MM.1S (cell line): ENCODE measurements around the gene EMID1.

Experiments
- DNase-seq: peaks from one replicate; pipeline ENCODE4 v3.0.0-alpha.2; 2015
- H2AFZ ChIP-seq: fragments of 300-600 bp; sonication (generic); 2 replicates; pipeline ENCODE4 v1.6.0; 2016; ENCODE audit warnings: antibody characterized with exemption, low read length
- H3F3A ChIP-seq: fragments of 300-600 bp; sonication (generic); 2 replicates; pipeline ENCODE4 v1.6.1; 2016; ENCODE audit warnings: mild to moderate bottlenecking, antibody characterized with exemption, low read length, moderate library complexity, mixed read lengths; ENCODE audit not compliant: insufficient read depth
- H3K27ac ChIP-seq: fragments of 300-600 bp; sonication (generic); 2 replicates; pipeline ENCODE4 v1.5.1; 2016; ENCODE audit warnings: mild to moderate bottlenecking, low read length
- H3K27me3 ChIP-seq: fragments of 300-600 bp; sonication (generic); replicated peaks from 2 replicates; pipeline ENCODE4 v1.6.0; 2016; ENCODE audit warnings: low read length; ENCODE audit not compliant: insufficient read depth
- H3K36me3 ChIP-seq: fragments of 300-600 bp; sonication (generic); replicated peaks from 2 replicates; pipeline ENCODE4 v1.6.1; 2016; ENCODE audit warnings: mild to moderate bottlenecking, low read length, mixed read lengths; ENCODE audit not compliant: insufficient read depth
- H3K4me1 ChIP-seq: fragments of 300-600 bp; sonication (generic); 2 replicates; pipeline ENCODE4 v1.6.1; 2016; ENCODE audit warnings: low read length, mixed read lengths
- H3K4me2 ChIP-seq: fragments of 300-600 bp; sonication (generic); 2 replicates; pipeline ENCODE4 v1.6.0; 2016; ENCODE audit warnings: low read depth, low read length
- H3K4me3 ChIP-seq: fragments of 300-600 bp; sonication (generic); 2 replicates; pipeline ENCODE4 v1.5.1; 2016; ENCODE audit warnings: low read length, mixed read lengths
- H3K79me2 ChIP-seq: fragments of 300-600 bp; sonication (generic); 2 replicates; pipeline ENCODE4 v1.6.1; 2016; ENCODE audit warnings: mixed run types, low read length, mixed read lengths
- H3K9ac ChIP-seq: fragments of 300-600 bp; sonication (generic); 2 replicates; pipeline ENCODE4 v1.6.1; 2016; ENCODE audit warnings: low read length, mixed read lengths
- H3K9me2 ChIP-seq: fragments of 300-600 bp; sonication (generic); replicated peaks from 2 replicates; pipeline ENCODE4 v1.6.1; 2016; ENCODE audit warnings: mild to moderate bottlenecking, low read length, mixed read lengths; ENCODE audit not compliant: insufficient read depth
- H3K9me3 ChIP-seq: fragments of 300-600 bp; sonication (generic); replicated peaks from 2 replicates; pipeline ENCODE4 v1.6.1; 2016; ENCODE audit warnings: mild to moderate bottlenecking, low read length, mixed read lengths; ENCODE audit not compliant: insufficient read depth
- H4K20me1 ChIP-seq: fragments of 300-600 bp; sonication (generic); 2 replicates; pipeline ENCODE4 v1.6.1; 2016; ENCODE audit warnings: mild to moderate bottlenecking, low read length, moderate library complexity, mixed read lengths; ENCODE audit not compliant: insufficient read depth
- EZH2 ChIP-seq: fragments of 300-600 bp; sonication (generic); optimal IDR thresholded peaks from 2 replicates; pipeline ENCODE3; 2017; ENCODE audit warnings: low read depth, mild to moderate bottlenecking, antibody characterized with exemption, low read length, mixed read lengths
- EZH2phosphoT487 ChIP-seq: fragments of 300-600 bp; sonication (generic); IDR thresholded peaks from 2 replicates; pipeline ENCODE4 v1.6.1; 2018; ENCODE audit warnings: antibody characterized with exemption, low read length
- TF ChIP-seq, protein P1 (sequence below): fragments of 300-600 bp; sonication (generic); IDR thresholded peaks from 2 replicates; pipeline ENCODE4 v1.5.1; 2016; ENCODE audit warnings: antibody characterized with exemption, low read length, mixed read lengths

Gene EMID1

DNA sequence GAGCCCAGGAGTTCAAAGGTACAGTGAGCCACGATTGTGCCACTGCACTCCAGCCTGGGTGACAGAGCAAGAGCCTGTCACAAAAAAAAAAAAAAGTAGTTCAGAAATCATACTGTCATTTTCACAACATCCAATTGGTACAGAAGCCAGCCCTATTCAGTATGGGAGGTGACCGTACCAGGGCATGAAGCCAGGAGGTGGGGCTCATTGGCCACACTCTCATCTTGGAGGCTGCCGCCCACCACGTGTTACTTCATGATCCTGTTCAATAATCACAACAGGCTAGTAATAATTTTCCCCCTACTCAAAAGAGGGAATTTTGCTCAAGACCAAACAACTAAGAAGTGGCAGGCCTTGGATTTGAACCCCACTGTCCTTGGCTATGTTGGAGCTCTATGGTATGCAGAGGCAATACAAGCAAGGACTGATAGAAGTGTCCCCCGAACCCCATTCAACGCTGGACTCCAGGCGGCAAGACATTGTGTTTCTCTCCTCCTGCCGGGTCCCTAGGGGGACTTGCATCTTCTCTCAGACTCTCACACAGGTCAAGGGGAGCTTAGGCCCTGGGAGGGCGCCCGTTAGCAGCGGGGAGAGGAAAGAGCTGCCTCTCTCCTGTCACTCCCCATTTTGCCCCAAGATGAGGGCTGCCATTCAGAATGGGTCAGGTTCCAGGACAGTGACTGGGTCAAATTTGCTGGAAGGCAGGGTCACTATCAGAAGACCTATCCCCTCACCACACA is 40.2 kb upstream of the EMID1 start:
- Histone ChIP-seq H2AFZ (no peak overlapping the region), H3K4me3 (no peak overlapping the region), H3F3A (peaks cover 4% of the 10 kb centered on the region; the same call in 1 of the 2 replicates), H4K20me1 (no peaks in the 10 kb centered on the region), H3K9me3 (no peaks in the 10 kb centered on the region), H3K36me3 (no peaks in the 10 kb centered on the region), H3K4me1 (peaks cover 9% of the 10 kb centered on the region), H3K9me2 (no peaks in the 10 kb centered on the region), H3K27ac (no peak overlapping the region), H3K9ac (no peak overlapping the region), H3K4me2 (no peak overlapping the region), H3K79me2 (no peaks in the 10 kb centered on the region), H3K27me3 (no peaks in the 10 kb centered on the region)
- TF ChIP-seq, protein P1, sequence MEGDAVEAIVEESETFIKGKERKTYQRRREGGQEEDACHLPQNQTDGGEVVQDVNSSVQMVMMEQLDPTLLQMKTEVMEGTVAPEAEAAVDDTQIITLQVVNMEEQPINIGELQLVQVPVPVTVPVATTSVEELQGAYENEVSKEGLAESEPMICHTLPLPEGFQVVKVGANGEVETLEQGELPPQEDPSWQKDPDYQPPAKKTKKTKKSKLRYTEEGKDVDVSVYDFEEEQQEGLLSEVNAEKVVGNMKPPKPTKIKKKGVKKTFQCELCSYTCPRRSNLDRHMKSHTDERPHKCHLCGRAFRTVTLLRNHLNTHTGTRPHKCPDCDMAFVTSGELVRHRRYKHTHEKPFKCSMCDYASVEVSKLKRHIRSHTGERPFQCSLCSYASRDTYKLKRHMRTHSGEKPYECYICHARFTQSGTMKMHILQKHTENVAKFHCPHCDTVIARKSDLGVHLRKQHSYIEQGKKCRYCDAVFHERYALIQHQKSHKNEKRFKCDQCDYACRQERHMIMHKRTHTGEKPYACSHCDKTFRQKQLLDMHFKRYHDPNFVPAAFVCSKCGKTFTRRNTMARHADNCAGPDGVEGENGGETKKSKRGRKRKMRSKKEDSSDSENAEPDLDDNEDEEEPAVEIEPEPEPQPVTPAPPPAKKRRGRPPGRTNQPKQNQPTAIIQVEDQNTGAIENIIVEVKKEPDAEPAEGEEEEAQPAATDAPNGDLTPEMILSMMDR = no peak
- TF ChIP-seq EZH2 = no peak
- TF ChIP-seq EZH2phosphoT487 = no peak
- no peak for DNase-seq

DNA sequence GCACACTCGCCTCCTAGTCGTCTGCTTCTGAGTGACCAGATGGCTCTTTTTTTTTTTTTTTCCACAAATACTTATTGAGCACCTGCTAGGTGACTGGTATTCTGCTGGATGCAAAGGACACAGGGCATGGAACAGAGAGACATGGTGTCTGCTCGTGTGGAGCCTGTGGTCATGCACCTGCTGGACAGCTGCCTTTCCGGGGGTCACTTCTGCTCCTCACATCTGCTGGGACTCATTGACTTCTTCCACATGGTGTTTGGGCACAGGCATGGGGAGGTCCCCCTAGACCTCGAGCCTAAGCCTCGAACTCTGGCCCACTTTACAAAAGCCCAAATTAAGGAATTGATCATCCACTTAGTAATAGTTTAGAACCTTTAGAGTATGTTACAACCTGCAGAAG is 39.5 kb upstream of the EMID1 start:
- no peak overlapping the region for H3K27ac ChIP-seq
- no peak overlapping the region for H3K9ac ChIP-seq
- H3K27me3 ChIP-seq = no peaks in the 10 kb centered on the region
- peaks cover 9% of the 10 kb centered on the region for H3K4me1 ChIP-seq
- H3K9me3 ChIP-seq = no peaks in the 10 kb centered on the region
- H3K79me2 ChIP-seq = no peaks in the 10 kb centered on the region
- H3K4me3 ChIP-seq = no peak overlapping the region
- H3K4me2 ChIP-seq = no peak overlapping the region
- no peak for DNase-seq
- no peaks in the 10 kb centered on the region for H4K20me1 ChIP-seq
- no peak overlapping the region for H2AFZ ChIP-seq
- H3F3A ChIP-seq = peaks cover 4% of the 10 kb centered on the region; the same call in 1 of the 2 replicates
- no peaks in the 10 kb centered on the region for H3K36me3 ChIP-seq
- TF ChIP-seq EZH2phosphoT487 (no peak), EZH2 (no peak)
- TF ChIP-seq, protein P1 = no peak
- no peaks in the 10 kb centered on the region for H3K9me2 ChIP-seq

DNA sequence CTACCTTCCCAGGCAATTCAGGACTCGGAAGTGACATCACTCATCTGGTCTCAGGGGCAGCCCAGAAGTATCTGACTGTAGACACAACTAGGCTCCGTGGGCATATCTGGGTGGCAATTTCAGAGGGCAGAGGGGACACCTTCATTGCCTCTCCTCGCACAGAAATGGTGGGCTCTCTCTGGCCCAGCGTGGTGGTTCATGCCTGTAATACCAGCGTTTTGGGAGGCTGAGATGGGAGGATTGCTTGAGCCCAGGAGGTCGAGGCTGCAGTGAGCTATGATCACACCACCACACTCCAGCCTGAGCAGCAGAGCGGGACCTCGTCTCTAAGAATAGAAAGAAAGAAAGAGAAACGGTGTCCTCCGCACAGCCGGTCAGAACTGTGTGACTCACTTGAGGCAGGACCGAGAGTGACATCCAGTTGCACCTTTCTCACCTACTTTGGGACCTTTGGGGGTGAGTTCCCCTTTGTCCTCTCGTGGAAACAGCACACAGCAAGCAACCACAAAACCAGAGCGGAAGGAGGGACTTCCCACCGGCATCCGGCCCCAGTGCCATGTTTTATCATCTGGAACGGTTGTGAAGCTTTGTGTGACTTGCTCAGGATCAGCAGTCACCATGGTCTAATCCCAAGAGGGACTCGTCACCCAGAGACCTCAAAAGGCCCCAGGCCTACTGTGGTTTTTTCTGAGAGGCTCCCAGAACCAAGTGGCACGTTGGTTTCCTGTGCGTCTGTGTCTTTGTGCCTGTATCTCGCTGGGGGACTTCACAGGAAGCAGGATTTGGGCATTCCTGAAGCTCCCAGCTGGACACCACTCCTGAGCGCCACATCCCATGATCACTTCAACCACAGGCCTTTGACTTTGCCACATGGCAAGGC is 38.4 kb upstream of the EMID1 start:
- TF ChIP-seq, protein P1 = no peak
- no peak for TF ChIP-seq EZH2
- no peak for TF ChIP-seq EZH2phosphoT487
- Histone ChIP-seq H3K9ac (peak overlapping the region; percentile 34; the same call in 1 of the 2 replicates), H3K79me2 (no peaks in the 10 kb centered on the region), H3K9me3 (no peaks in the 10 kb centered on the region), H2AFZ (peak overlapping the region; percentile 62), H3K36me3 (no peaks in the 10 kb centered on the region), H3K27me3 (no peaks in the 10 kb centered on the region), H3F3A (peaks cover 4% of the 10 kb centered on the region; the same call in 1 of the 2 replicates), H3K4me1 (peaks cover 9% of the 10 kb centered on the region), H4K20me1 (no peaks in the 10 kb centered on the region), H3K27ac (peak overlapping the region; percentile 81), H3K9me2 (no peaks in the 10 kb centered on the region), H3K4me2 (peak overlapping the region; percentile 34; the same call in 1 of the 2 replicates), H3K4me3 (no peak overlapping the region)
- DNase-seq = peak; percentile 85
